ENCODE results near the gene SUSD3.

SUSD3 gene

DNA sequence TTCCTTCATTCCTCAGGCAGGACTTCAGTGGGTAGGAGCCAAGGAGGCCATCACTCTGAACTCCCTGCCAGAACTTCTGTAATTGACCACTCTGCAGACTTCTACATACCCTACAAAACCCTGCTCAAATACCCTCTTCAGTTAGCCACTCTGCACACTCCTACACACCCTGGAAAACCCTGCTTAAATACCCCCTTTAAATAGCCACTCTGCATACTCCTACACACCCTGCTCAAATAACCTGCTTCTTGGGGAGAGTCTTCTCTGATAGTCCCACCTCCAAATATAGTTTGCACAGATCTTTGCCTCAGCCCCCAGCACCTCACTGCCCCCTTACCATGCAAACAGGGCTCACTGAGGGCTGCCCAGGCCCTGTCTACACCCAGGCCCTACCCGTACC, 18.9 kb downstream of the SUSD3 start:
- ChIA-PET CTCF (no interaction called here), POLR2A (no interaction called here)
- TF ChIP-seq CTCF (IDR thresholded peaks at IDR 0.05; ENCODE audit: insufficient read depth, low read length, missing control alignments) = no peak
- DNase-seq (ENCODE audit: low read depth, low spot score) = no peak
- no peak overlapping the region for H3K4me3 ChIP-seq (ENCODE audit: low read depth, low read length)

DNA sequence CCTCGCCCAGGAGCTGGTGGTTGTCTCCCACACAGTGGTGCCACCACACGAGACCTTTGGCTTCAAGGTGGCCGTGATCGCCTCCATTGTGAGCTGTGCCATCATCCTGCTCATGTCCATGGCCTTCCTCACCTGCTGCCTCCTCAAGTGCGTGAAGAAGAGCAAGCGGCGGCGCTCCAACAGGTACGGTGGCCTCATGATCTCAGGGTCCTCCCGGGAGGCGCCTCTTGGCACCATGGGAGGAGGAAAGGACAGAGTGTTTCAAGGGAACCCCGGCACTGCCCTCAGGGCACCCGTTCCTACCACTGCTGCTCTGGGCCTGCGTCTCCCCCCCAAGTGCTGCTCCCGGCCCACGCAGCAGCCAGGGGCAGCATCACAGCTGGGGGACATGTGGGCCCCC, 19.3 kb downstream of the SUSD3 start:
- ChIA-PET POLR2A (no interaction called here), CTCF (no interaction called here)
- no peak for DNase-seq (ENCODE audit: low read depth, low spot score)
- no peak for TF ChIP-seq CTCF (IDR thresholded peaks at IDR 0.05; ENCODE audit: insufficient read depth, low read length, missing control alignments)
- no peak overlapping the region for H3K4me3 ChIP-seq (ENCODE audit: low read depth, low read length)

DNA sequence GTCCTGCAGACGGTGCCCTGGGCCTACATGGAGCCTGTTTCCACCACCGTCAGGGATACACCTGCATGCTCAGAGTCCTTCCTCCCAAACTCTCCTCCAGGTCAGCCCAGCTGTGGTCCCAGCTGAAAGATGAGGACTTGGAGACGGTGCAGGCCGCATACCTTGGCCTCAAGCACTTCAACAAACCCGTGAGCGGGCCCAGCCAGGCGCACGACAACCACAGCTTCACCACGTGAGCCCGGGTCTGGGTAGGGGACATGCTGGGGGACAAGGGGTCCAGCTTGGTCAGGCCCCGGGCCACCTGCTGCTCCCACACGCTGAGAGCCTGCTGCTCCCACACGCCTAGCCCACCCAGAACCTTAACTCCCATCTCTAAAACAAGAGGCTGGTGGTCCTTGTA, 20.9 kb downstream of the SUSD3 start:
- ChIA-PET POLR2A (no interaction called here), CTCF (no interaction called here)
- no peak for DNase-seq (ENCODE audit: low read depth, low spot score)
- no peak overlapping the region for H3K4me3 ChIP-seq (ENCODE audit: low read depth, low read length)
- TF ChIP-seq CTCF (IDR thresholded peaks at IDR 0.05; ENCODE audit: insufficient read depth, low read length, missing control alignments) = no peak

GRCh38 chr9:93080406-93080805, 21.9 kb downstream of the SUSD3 start:
- no peak for DNase-seq (ENCODE audit: low read depth, low spot score)
- ChIA-PET POLR2A (no interaction called here), CTCF (no interaction called here)

DNA sequence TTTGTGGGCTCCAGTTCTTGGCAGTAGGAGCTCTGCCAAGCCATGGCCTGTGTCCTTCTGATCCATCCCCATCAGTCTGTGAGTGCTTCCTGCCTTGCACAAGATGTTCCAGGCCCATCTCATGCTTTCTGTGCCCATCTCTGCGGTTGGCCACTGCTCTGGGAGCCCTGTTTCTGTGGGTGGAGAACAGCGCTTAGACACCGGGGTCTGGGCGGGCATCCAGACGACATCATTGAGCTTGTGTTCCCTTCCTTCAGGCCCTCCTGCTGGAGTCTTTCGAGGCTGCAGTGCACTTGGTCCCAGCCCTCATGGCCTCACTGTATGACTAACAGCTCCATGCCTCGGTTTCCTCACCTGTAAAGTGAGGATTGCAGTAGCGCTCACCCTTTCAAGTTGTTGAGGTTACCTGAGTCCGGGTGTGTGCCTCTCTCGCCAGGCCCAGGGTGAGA, 22.6 kb downstream of the SUSD3 start:
- H3K4me3 ChIP-seq (ENCODE audit: low read depth, low read length) = no peak overlapping the region
- CTCF ChIA-PET = interaction anchor here (1.6 kb wide), 1 partner anchor 10 kb away, joined by 3 read pairs; no protein-coding TSS in a partner anchor
- no peak for TF ChIP-seq CTCF (IDR thresholded peaks at IDR 0.05; ENCODE audit: insufficient read depth, low read length, missing control alignments)
- POLR2A ChIA-PET = no interaction called here
- no peak for DNase-seq (ENCODE audit: low read depth, low spot score)

More at GRCh38 chr9:93080406-93080805, 21.9 kb downstream of the SUSD3 start:
- H3K4me3 ChIP-seq (ENCODE audit: low read depth, low read length) = no peak overlapping the region
- TF ChIP-seq CTCF (IDR thresholded peaks at IDR 0.05; ENCODE audit: insufficient read depth, low read length, missing control alignments) = no peak

DNA sequence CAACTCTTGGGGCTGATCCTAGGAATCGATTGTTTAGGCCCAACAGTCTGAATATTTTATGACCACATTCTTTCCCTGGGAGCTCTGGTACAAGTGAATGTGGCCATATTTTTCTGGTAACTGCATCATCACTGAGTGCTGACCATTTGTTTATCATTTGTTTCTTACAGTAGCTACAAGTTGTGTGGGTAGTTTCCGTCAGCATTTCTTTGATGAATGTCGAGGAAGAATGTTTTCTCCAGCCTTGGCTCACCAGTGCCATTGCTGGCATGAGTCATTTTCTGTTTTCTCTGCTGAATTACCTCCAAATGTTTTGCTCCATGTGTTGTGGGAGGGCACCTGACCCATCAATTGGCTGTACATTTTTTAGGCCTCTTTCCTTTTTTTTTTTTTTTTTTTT, 23.4 kb downstream of the SUSD3 start:
- ChIA-PET POLR2A (no interaction called here), CTCF (interaction anchor here (1.6 kb wide), 1 partner anchor 11 kb away, joined by 3 read pairs; no protein-coding TSS in a partner anchor)
- H3K4me3 ChIP-seq (ENCODE audit: low read depth, low read length) = no peak overlapping the region
- TF ChIP-seq CTCF (IDR thresholded peaks at IDR 0.05; ENCODE audit: insufficient read depth, low read length, missing control alignments) = no peak
- DNase-seq (ENCODE audit: low read depth, low spot score) = no peak

Data from AG04449 (cell line).